SKM-1 treated with dmso at 0.1 percent for 144 hours (cell line): ENCODE measurements around the gene TPTE2.
"Not testable (repeated sequence)": the region's sequence is repeated elsewhere in the genome, so short reads cannot be mapped to it uniquely, and the experiment has no call there.

Experiments
- DNase-seq: peaks from one replicate; lab custom pipeline; 2025; ENCODE audit not compliant: unreplicated experiment; lab: John Stamatoyannopoulos, UW

Gene TPTE2

GRCh38 chr13:19567820-19568534 lies 6.6 kb upstream of the TPTE2 start:
- DNase-seq: no peak

- DNase-seq: no peak
Measured at GRCh38 chr13:19561585-19561984, 253 bp upstream of the TPTE2 start.

DNA sequence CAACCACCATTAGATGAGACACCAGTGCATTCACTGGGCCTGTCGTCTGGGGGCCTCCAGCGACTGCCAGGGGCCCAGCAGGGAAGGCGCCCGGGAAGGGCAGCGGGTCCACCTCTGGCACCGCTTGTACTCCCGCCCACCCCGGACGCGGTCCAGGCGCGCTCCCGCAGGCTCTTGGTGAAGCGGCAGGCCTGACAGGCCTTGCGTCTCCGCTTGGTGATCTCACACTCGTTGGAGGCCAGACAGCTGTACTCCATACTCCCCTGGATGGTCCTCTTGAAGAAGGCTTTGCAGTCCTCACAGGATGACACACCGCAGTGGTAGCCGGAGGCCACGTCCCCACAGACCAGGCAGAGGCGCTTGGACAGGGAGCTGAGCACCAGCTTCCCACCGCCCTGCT lies 660 bp downstream of the TPTE2 start:
- DNase-seq: not testable (repeated sequence)

DNA sequence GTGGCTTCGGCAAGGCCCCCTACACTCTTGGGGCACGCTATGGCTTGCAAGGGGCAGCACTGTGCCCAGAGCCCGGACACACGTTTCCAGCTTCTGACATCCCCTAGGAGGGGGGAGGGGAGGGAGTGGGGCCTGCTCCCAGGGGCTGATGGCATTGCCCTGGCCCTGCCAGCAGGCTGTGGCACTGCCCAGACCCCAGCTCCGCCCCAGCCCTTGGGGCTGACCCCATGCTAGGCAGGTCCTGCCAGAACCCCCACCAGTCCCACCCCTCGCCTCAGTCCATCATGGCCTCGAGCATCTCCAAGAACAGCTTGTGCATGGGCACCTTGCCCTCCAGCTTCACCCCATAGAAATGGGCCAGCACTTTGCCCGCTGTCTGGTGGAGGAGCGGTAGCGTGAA lies 1.6 kb downstream of the TPTE2 start:
- DNase-seq: not testable (repeated sequence)

DNA sequence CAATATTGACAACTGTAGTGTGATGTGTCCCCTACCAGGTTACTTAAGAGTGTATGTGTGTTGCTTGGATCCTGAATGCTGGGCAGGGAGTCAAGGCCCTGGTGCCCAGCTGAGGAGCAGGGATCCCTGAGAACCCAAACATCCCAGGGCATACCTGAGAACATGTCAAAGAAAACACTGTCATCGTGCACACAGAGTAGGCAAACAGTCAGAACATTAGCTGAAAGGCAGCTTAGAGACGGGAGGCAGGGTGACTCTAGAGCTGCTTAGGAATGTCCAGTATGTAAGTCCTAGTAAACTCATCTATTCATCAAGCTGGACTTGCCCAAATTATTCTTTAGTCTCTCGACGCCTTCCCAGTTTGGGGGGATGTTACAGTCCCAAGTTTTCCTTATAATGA lies 4.0 kb downstream of the TPTE2 start:
- DNase-seq: not testable (repeated sequence)

DNA sequence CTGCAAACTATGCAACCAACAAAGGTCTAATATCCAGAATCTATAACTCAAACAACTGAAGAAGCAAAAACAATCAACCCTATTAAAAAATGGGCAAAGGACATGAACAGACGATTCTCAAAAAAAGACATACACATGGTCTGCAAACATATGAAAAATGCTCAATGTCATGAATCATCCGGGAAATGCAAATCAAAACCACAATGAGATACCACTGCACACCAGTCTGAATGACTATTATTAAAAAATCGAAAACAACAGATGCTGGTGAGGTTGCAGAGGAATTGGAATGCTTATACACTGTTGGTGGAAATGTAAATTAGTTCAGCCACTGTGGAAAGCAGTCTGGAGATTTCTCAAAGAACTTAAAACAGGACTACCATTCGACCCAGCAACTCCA lies 12.1 kb downstream of the TPTE2 start:
- not testable (repeated sequence) for DNase-seq

DNA sequence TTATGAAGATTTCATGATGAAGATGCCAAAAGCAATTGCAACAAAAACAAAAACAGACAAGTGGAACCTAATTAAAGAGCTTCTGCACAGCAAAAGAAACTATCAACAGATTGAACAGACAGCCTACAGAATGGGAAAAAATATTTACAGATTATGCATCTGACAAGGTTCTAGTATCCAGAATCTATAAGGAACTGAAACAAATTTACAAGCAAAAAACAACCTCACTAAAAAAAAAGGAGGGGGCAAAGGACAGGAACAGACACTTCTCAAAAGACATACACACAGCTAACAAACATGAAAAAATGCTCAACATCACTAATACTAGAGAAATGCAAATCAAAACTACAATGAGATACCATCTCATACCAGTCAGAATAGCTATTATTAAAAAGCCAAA lies 35.7 kb downstream of the TPTE2 start:
- DNase-seq: not testable (repeated sequence)

DNA sequence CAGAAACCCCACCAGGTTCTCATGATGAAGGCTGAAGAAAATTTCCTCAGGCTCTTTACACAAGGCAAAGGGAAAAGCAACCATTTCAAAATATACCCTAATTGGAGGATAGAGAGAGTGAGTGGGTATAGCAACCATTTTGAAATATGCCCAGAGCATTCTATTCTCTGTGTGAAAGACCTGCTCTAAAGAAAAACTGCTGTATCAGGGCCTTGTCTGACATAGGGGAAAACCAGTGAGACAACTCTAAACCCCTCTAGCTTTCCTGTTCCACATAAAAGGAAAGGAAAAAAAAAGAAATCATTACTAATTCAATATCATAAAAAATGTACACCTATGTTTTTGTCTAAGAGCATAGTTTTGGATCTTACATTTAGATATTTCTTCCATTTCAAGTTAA lies 42.3 kb downstream of the TPTE2 start:
- no peak for DNase-seq

GRCh38 chr13:19507623-19508022 lies 53.7 kb downstream of the TPTE2 start:
- not testable (repeated sequence) for DNase-seq

GRCh38 chr13:19460126-19460525 lies 101.2 kb downstream of the TPTE2 start:
- not testable (repeated sequence) for DNase-seq

DNA sequence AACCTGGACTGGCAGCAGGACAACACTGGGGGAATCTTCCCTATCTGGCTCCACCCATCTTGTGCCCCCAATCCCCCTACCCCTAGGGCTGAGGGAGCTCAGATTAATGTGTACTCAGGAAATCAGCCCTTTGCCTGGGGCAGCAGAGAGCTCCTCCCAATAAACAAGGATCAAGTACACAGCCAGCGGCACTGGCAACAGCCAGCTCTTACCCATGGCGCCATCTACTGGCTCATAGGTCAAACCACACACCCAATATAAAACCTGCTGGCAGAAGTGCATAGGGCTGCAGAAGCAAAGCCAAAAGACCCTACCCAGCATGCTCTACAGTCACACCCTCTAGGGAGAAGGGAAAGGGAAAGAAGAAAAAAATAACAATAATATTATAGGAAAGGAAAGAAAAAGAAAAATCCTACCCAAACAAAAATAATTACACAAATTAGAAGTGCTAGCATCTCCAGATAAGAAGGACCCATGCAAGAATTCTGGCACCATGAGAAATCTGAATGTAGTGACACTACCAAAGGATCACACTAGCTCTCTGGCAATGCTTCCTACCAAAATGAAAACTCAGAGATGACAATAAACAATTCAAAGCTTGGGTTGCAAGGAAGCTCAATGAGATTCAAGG lies 122.2 kb downstream of the TPTE2 start:
- peak; percentile 0 for DNase-seq

DNA sequence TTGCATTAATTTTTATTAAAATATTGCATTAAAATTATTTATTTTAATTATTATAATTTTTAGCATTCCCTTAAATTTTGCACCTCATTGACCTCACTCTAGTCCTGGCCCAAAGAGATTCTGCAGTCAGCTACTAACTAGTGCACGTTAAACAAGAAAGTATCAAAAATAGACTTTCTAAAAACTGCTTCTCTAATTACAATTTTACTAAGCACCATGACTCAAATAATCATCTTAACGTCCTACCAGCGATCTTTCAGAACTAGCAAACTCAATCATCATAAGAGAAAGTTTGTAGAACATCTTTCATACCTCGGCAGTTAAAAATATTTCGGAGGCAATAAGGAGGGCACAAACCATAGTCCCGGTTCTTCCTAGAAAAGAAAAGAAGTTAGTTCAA lies 123.6 kb downstream of the TPTE2 start:
- DNase-seq: not testable (repeated sequence)

- DNase-seq: peak; percentile 0
Measured at GRCh38 chr13:19422236-19422635, 139.1 kb downstream of the TPTE2 start.

- not testable (repeated sequence) for DNase-seq
Measured at GRCh38 chr13:19412494-19412893, 148.8 kb downstream of the TPTE2 start.

DNA sequence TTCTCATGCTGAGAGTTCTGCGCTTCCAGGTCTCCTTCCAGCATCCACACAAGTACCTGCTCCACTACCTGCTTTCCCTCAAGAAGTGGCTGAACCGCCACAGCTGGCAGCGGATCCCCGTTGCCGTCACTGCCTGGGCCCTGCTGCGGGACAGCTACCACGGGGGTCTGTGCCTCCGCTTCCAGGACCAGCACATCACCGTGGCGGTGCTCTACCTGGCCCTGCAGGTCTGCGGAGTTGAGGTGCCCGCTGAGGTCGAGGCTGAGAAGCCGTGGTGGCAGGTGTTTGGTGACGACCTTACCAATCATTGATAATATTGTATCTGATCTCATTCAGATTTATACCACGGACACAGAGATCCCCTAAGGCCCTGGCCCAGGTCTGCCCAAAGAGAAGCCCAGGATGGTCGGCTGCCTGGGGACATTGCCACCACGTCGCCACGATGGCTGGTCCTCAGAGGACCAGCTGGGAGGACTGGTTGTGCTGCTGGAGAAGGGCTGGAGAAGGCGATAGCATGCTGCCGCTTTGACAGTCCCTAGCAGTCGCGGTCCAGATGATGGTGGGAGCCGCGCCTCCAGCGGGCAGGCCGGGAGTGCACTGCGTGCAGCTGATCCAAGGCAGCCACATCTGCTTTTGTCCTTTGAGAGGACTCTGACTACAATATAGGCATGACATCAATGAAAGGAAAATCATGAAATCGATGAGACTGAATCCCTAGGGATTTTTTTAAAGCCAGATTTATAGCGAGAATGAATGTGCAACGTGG lies 178.4 kb downstream of the TPTE2 start:
- not testable (repeated sequence) for DNase-seq

DNA sequence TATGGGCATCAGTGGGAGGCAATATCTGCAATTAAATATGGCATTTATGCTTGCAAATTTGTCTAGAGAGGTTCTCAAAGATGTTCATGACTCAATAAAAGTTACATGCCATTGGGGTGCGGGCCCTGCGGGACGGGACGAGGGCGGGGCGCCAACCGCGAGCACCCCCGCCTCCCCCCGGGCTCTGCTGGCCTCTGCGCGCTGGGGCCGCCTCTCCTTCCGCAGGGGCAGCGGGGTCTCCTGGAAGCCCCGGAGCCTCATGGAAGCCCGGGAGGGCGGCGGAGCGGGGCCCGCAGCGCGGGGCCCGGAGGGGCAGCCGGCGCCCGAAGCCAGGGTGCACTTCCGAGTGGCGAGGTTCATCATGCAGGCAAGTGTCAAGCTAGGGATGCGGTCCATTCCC lies 179.2 kb downstream of the TPTE2 start:
- DNase-seq: no peak
